ENCODE data around the gene CPAMD8.

The CPAMD8 gene

DNA sequence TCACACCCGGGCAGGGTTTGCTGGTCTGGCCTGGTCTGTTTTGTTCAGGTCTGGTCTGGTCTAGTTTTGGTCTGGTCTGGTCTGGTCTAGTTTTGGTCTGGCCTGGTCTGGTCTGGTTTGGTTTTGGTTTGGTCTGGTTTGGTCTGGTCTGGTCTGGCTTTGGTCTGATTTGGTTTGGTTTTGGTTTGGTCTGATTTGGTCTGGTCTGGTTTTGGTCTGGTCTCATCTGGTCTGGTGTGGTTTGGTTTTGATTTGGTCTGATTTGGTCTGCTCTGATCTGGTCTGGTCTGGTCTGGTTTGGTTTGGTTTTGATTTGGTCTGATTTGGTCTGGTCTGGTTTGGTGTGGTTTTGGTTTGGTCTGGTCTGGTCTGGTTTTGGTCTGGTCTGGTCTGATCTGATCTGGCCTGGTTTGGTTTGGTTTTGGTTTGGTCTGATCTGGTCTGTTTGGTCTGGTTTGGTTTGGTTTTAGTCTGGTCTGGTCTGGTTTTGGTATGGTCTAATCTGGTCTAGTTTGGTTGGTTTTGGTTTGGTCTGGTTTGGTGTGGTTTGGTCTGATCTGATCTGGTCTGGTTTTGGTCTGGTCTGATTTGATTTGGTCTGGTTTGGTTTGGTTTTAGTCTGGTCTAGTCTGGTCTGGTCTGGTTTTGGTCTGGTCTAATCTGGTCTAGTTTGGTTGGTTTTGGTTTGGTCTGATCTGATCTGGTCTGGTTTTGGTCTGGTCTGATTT, 152.2 kb downstream of the CPAMD8 start:
- DNase-seq (ENCODE audit: low read depth): no peak
- TF ChIP-seq MAX (IDR thresholded peaks at IDR 0.05; ENCODE audit: low read depth, low read length): no peak
- no peak for TF ChIP-seq CTCF (IDR thresholded peaks at IDR 0.05; ENCODE audit: low read depth, low read length)
- no peak for TF ChIP-seq MYC (IDR thresholded peaks at IDR 0.05; ENCODE audit: low read depth, low read length)
- TF ChIP-seq POLR2A (IDR thresholded peaks at IDR 0.05; ENCODE audit: extremely low read depth, insufficient read length): no peak
- H3K4me3 ChIP-seq (ENCODE audit: low read depth, low read length): no peak overlapping the region

- no peak for TF ChIP-seq CTCF (IDR thresholded peaks at IDR 0.05; ENCODE audit: low read depth, low read length)
- no peak for TF ChIP-seq POLR2A (IDR thresholded peaks at IDR 0.05; ENCODE audit: extremely low read depth, insufficient read length)
- TF ChIP-seq MAX (IDR thresholded peaks at IDR 0.05; ENCODE audit: low read depth, low read length): no peak
- TF ChIP-seq MYC (IDR thresholded peaks at IDR 0.05; ENCODE audit: low read depth, low read length): no peak
- no peak for DNase-seq (ENCODE audit: low read depth)
- no peak overlapping the region for H3K4me3 ChIP-seq (ENCODE audit: low read depth, low read length)
These were observed 153.0 kb downstream of the CPAMD8 start for GRCh38 chr19:16873594-16873993.

DNA sequence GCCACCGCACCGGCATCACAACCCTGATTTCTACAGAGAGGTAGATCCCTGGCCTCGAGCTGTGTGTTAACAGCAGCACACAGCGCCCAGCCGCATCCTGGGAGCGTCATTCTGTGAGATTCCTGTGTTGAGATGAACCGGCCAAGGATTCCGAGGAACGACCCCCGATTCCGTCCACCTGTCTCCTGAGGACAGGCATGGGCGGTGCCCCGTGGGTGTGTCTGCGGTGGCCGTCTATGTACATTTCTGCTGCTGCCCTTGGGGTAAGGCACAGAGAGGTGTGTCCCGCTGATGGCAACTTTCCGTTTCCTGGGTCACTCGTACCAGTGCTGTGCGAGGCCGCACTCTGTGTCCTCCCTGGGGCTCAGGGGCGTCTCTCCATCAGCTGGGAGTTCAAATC, 153.9 kb downstream of the CPAMD8 start:
- H3K4me3 ChIP-seq (ENCODE audit: low read depth, low read length): no peak overlapping the region
- TF ChIP-seq CTCF (IDR thresholded peaks at IDR 0.05; ENCODE audit: low read depth, low read length): no peak
- no peak for TF ChIP-seq POLR2A (IDR thresholded peaks at IDR 0.05; ENCODE audit: extremely low read depth, insufficient read length)
- TF ChIP-seq MAX (IDR thresholded peaks at IDR 0.05; ENCODE audit: low read depth, low read length): no peak
- no peak for TF ChIP-seq MYC (IDR thresholded peaks at IDR 0.05; ENCODE audit: low read depth, low read length)
- DNase-seq (ENCODE audit: low read depth): no peak

DNA sequence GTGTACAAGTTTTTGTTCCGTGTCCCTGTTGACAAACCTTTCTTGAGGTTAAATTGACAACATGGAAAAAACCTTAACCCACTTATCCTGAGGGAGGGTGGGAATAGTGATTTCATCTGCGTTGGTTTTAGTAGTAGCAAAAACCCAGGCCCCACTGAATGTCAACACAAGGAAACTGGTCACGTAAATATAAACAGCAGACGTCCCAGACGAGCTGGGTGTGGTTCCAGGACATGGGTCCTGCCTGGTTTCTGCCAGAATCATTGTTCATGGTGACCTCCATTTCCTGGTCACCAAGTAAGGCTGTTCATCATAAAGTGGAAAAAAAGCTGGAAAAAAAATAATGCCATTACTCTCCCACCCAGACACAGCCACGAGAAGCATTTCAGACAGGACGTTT, 154.7 kb downstream of the CPAMD8 start:
- TF ChIP-seq MYC (IDR thresholded peaks at IDR 0.05; ENCODE audit: low read depth, low read length) (no peak), MAX (IDR thresholded peaks at IDR 0.05; ENCODE audit: low read depth, low read length) (no peak), CTCF (IDR thresholded peaks at IDR 0.05; ENCODE audit: low read depth, low read length) (no peak), POLR2A (IDR thresholded peaks at IDR 0.05; ENCODE audit: extremely low read depth, insufficient read length) (no peak)
- no peak overlapping the region for H3K4me3 ChIP-seq (ENCODE audit: low read depth, low read length)
- DNase-seq (ENCODE audit: low read depth): no peak

DNA sequence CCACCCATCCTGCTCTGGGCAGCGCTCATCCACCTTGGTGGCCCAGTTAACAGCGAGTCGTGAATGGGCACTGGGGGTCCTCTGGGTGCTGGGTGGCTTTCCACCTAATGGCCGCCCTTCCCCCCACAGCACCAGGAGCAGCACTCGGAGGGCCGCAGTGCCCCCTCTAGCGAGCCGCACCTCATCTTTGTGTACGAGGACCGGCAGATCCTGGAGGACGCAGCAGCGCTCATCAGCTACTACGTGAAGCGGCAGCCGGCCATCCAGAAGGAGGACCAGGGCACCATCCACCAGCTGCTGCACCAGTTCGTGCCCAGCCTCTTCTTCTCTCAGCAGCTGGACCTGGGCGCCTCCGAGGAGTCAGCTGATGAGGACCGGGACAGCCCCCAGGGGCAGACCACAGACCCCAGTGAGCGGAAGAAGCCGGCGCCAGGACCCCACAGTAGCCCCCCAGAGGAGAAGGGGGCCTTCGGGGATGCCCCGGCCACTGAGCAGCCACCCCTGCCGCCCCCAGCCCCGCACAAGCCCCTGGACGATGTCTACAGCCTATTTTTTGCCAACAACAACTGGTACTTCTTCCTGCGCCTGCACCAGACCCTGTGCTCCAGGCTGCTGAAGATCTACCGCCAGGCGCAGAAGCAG, 157.2 kb downstream of the CPAMD8 start:
- DNase-seq (ENCODE audit: low read depth): no peak
- no peak overlapping the region for H3K4me3 ChIP-seq (ENCODE audit: low read depth, low read length)
- TF ChIP-seq CTCF (IDR thresholded peaks at IDR 0.05; ENCODE audit: low read depth, low read length) (no peak), POLR2A (IDR thresholded peaks at IDR 0.05; ENCODE audit: extremely low read depth, insufficient read length) (no peak), MYC (IDR thresholded peaks at IDR 0.05; ENCODE audit: low read depth, low read length) (no peak), MAX (IDR thresholded peaks at IDR 0.05; ENCODE audit: low read depth, low read length) (no peak)

Measured in NB4 (cell line).